GM12891 (cell line): ENCODE data around the gene DLK2.

Experiments
- DNase-seq: peaks from one replicate; pipeline ENCODE4 v3.0.0; 2011; ENCODE audit warnings: low spot score; ENCODE audit not compliant: insufficient read length
- FAIRE-seq: peaks from 2 replicates; lab custom pipeline; 2011; peaks lifted over from hg19 to GRCh38; lab: Jason Lieb, UNC
- PAX5 ChIP-seq: IDR thresholded peaks from 2 replicates; pipeline ENCODE4 v1.6.1; 2011; ENCODE audit warnings: low read length, moderate library complexity, mild to moderate bottlenecking; ENCODE audit not compliant: insufficient read depth, severe bottlenecking
- POLR2A ChIP-seq: IDR thresholded peaks from 2 replicates; pipeline ENCODE4 v1.6.1; 2011; ENCODE audit warnings: low read depth, low read length, control low read depth
- POLR2AphosphoS5 ChIP-seq: IDR thresholded peaks from 2 replicates; pipeline ENCODE4 v1.6.1; 2011; ENCODE audit warnings: low read depth, low read length, control low read depth
- POU2F2 ChIP-seq: IDR thresholded peaks from 2 replicates; pipeline ENCODE4 v1.6.1; 2011; ENCODE audit warnings: low read depth, mild to moderate bottlenecking, control low read depth, low read length, moderate library complexity
- SPI1 ChIP-seq: IDR thresholded peaks from 2 replicates; pipeline ENCODE4 v1.6.1; 2011; ENCODE audit warnings: low read depth, low read length, control low read depth
- TAF1 ChIP-seq: IDR thresholded peaks from 2 replicates; pipeline ENCODE4 v1.6.1; 2011; ENCODE audit warnings: low read depth, low read length, control low read depth

DLK2 gene

DNA sequence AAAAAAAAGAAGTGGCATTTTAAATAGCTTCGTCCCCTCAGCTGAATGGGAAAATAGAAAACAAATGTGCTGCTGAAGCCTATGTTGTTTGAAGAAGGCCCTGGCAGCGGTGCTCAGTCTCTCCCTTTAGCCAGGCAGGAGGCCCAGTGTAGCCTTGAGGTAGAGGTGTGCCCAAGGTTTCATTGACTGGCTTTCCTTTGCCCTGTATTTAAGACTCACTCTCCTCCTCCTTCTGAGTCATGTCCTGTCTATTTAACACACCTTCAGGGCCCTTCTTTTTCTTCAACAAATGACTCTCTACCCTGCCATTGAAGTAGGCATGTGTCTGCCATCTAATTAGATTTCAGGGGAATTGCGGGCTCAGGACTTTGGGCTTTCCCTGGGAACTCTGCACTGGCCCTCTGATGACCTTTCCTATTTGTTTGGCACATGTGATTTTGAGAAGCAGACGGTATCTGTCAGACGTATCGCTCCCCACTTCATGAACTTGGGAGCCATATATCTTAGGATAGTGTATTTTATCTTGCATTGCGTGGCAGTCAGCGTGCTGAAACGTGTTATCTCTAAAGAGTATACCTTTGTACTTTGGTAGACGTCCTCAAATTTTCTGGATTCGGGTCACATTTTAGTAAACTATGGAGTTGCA lies 26.4 kb upstream of the DLK2 start:
- FAIRE-seq (no peak), DNase-seq (no peak)
- TF ChIP-seq POLR2A: no peak
- no peak for TF ChIP-seq POLR2AphosphoS5
- no peak for TF ChIP-seq POU2F2
- TF ChIP-seq TAF1: no peak
- no peak for TF ChIP-seq SPI1
- no peak for TF ChIP-seq PAX5

- FAIRE-seq (no peak), DNase-seq (no peak)
- TF ChIP-seq SPI1 (no peak), POU2F2 (no peak), POLR2AphosphoS5 (no peak), PAX5 (no peak), POLR2A (no peak), TAF1 (no peak)
These were observed 25.7 kb upstream of the DLK2 start for GRCh38 chr6:43481075-43481474.

DNA sequence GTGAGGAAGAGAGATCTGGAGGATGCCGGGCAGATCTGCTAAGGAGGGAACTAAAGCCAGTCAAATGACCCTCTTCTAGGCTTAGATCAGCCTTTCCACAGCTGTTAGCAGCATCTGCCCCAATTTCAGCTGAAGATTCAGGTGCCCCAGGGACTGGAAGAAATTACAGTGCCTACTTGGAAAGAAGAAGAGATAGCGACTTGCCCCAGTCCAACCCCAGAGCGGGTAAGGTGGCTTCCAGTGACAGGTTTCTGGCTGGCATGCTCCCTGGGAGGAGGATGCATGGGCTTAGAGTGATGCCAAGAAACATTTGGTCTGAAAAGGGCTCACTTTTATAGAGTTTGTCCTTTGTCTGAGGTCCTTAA lies 22.6 kb upstream of the DLK2 start:
- TF ChIP-seq SPI1: no peak
- TF ChIP-seq POLR2A: no peak
- no peak for TF ChIP-seq TAF1
- TF ChIP-seq POLR2AphosphoS5: no peak
- FAIRE-seq (no peak), DNase-seq (no peak)

- TF ChIP-seq POLR2AphosphoS5: peak; percentile 83
- no peak for TF ChIP-seq SPI1
- peak; percentile 91 for TF ChIP-seq TAF1
- peak; percentile 85 for TF ChIP-seq POLR2A
- 0 out of 2 replicates have a peak, but pooled peaks have one; percentile 33 for TF ChIP-seq POU2F2
- TF ChIP-seq PAX5: no peak
- DNase-seq (peak; percentile 91), FAIRE-seq (peak; percentile 99)
These were observed 22.1 kb upstream of the DLK2 start, which contains the start of gene TJAP1 for GRCh38 chr6:43477235-43478007. TJAP1 (plus strand) TSS chr6:43477570; CDS start chr6:43499002, 21,432 bp downstream.

- TF ChIP-seq POLR2AphosphoS5: no peak
- TF ChIP-seq SPI1: no peak
- TF ChIP-seq POU2F2: no peak
- TF ChIP-seq PAX5: no peak
- no peak for TF ChIP-seq POLR2A
- no peak for TF ChIP-seq TAF1
- no peak for FAIRE-seq
- no peak for DNase-seq
These were observed 21.4 kb upstream of the DLK2 start for GRCh38 chr6:43476746-43477145.

DNA sequence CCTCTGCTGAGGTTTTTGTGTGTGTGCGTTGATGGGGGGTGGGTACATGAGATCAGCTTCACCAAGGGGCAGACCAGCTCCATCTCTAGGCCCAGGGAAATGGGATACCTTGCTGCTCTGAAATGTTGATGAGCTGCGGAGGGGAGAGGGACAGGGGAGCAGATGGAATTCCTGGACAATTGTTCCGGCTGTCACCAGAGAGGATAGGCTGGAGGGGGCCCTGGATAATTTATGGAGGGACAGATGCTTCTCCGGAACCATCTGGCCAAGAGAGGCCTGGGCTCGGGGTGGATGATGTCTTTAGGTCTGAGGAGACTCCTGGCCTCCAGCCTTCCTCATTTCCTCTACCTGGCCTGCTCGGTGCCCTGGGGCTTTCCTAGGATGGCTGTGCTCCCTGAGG lies 20.2 kb upstream of the DLK2 start:
- no peak for FAIRE-seq
- TF ChIP-seq TAF1: no peak
- no peak for TF ChIP-seq POLR2AphosphoS5
- no peak for TF ChIP-seq PAX5
- no peak for TF ChIP-seq SPI1
- no peak for TF ChIP-seq POU2F2
- no peak for TF ChIP-seq POLR2A
- DNase-seq: no peak

- no peak for FAIRE-seq
- TF ChIP-seq POU2F2: no peak
- no peak for TF ChIP-seq SPI1
- no peak for TF ChIP-seq TAF1
- TF ChIP-seq POLR2AphosphoS5: no peak
- TF ChIP-seq PAX5: no peak
- no peak for TF ChIP-seq POLR2A
- no peak for DNase-seq
These were observed 17.2 kb upstream of the DLK2 start for GRCh38 chr6:43472515-43472914.

DNA sequence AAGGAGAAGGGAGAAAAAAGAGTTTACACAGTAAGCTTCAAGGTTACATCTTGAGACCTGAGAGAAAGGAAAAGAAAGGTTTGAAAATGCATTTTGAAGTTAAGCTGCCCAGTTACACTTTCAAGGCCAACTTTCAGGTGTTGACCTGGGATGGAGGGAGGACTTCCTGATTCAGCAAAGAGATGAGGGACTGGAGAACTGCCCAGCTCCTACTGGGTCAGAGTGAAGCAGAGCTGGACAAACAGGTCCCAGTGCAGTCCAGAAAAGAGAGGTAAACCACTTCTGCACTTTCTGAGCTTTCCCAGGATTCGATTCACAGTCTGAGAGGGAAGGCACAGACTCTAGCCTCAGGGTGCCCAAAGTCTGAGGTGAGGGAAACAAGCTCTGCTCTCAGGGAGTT lies 16.1 kb upstream of the DLK2 start:
- FAIRE-seq (no peak), DNase-seq (no peak)
- TF ChIP-seq POLR2AphosphoS5 (no peak), POLR2A (no peak), SPI1 (no peak)

DNA sequence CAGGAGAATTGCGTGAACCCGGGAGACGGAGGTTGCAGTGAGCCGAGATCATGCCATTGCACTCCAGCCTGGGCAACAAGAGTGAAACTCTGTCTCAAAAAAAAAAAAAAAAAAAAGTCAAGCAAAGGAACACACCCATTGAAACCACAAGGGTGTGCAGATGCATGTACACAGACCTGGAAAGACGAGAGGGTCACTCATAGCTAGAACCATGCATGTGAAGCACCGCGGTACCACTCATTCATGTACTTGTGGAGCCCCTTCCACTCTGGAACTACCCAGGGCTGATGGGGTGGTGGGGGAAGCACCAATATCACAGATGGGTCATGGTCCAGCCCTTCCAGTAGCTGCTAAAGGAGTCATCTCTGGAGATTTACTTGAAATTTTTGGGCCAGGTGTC lies 14.6 kb upstream of the DLK2 start:
- DNase-seq: no peak
- TF ChIP-seq POLR2AphosphoS5 (no peak), POU2F2 (no peak), TAF1 (no peak), SPI1 (no peak), PAX5 (no peak), POLR2A (no peak)
- FAIRE-seq: no peak

- DNase-seq (no peak), FAIRE-seq (no peak)
- TF ChIP-seq POLR2A (no peak), PAX5 (no peak), POLR2AphosphoS5 (no peak), TAF1 (no peak), POU2F2 (no peak), SPI1 (no peak)
These were observed 13.7 kb upstream of the DLK2 start for GRCh38 chr6:43468748-43469681.
